ENCODE data around the gene MTHFSD. TPM values are rescaled to one million over a fixed set of nuclear protein-coding genes. Genes with fewer than 3 reads are reported as not detected.

Gene MTHFSD
- total and polyA plus RNA-seq, 2 of the 8 experiments (the other 6 are each of a cell fraction or from before 2014, with no cell fraction given) = 7.1 to 9.8 TPM

GRCh38 chr16:86594721-86595120 lies 39.7 kb upstream of the MTHFSD start:
- no peak overlapping the region for H3K27ac ChIP-seq (ENCODE audit: low read depth, low read length)
- no peak overlapping the region for H3K18ac ChIP-seq (ENCODE audit: extremely low read depth, low read length)
- H2BK15ac ChIP-seq (ENCODE audit: low read length) = no peak overlapping the region
- no peaks in the 10 kb centered on the region for H3K79me1 ChIP-seq (ENCODE audit: low read depth, low read length)
- POLR2A ChIA-PET (ENCODE audit: partially characterized antibody) = no interaction called here
- H3K9ac ChIP-seq (replicated peaks in 1 of 4; ENCODE audit: extremely low read depth in 1 of 4, low read depth in 3 of 4, low read length in 3 of 4) = no peak overlapping the region
- no peak overlapping the region for H4K91ac ChIP-seq (replicated peaks; ENCODE audit: insufficient read length, low read length)
- H3K9me3 ChIP-seq (ENCODE audit: insufficient read depth in 2 of 2, low read depth in 1 of 2, low read length in 1 of 2) = no peaks in the 10 kb centered on the region
- CTCF ChIA-PET (ENCODE audit: partially characterized antibody) = interaction anchor here (0.6 to 2.6 kb wide), 3 partner anchors 12 to 30 kb away, joined by 3 to 8 read pairs (median 3); no protein-coding TSS in a partner anchor
- DNase-seq (ENCODE audit: low read depth in 1 of 2, low spot score in 2 of 2) (no peak), FAIRE-seq (no peak)
- H3K14ac ChIP-seq (ENCODE audit: insufficient read length) = no peak overlapping the region
- no peak overlapping the region for H2AK5ac ChIP-seq (ENCODE audit: low read depth, low read length)
- no peaks in the 10 kb centered on the region; a peak in 1 of 7 replicates for H3K4me1 ChIP-seq (replicated peaks in 1 of 4; ENCODE audit: control insufficient read depth in 3 of 4, insufficient read depth in 4 of 4, low read length in 3 of 4)
- H3K36me3 ChIP-seq (ENCODE audit: control insufficient read depth in 2 of 4, insufficient read depth in 4 of 4, low read length in 3 of 4) = no peaks in the 10 kb centered on the region
- H2BK5ac ChIP-seq (ENCODE audit: low read depth, low read length) = no peak overlapping the region
- no peak overlapping the region for H2AFZ ChIP-seq (ENCODE audit: low read length)
- H4K20me1 ChIP-seq (replicated peaks in 1 of 2; ENCODE audit: control insufficient read depth in 1 of 2, insufficient read depth in 2 of 2, low read length in 2 of 2) = peaks cover 0 to 2% of the 10 kb centered on the region in 2 experiments
- no peaks in the 10 kb centered on the region for H3K79me2 ChIP-seq (ENCODE audit: control insufficient read depth in 1 of 2, insufficient read depth in 2 of 2, low read length in 2 of 2)
- H4K8ac ChIP-seq (ENCODE audit: extremely low read depth, insufficient read depth, low read length) = no peak overlapping the region
- H2BK120ac ChIP-seq (replicated peaks; ENCODE audit: low read depth, low read length) = no peak overlapping the region
- no peak overlapping the region for H3K56ac ChIP-seq (replicated peaks; ENCODE audit: insufficient read length, low read depth, low read length)
- H3K27me3 ChIP-seq (replicated peaks in 1 of 4; ENCODE audit: control insufficient read depth in 3 of 4, extremely low read depth in 1 of 4, insufficient read depth in 3 of 4, low read length in 3 of 4) = peaks cover 0 to 3% (median under 1%) of the 10 kb centered on the region in 4 experiments; a peak in 4 of 7 replicates
- no peak overlapping the region for H3K23ac ChIP-seq (ENCODE audit: insufficient read length)
- no peak overlapping the region for H3K4me2 ChIP-seq (ENCODE audit: insufficient read depth in 1 of 2, low read depth in 2 of 2, low read length in 2 of 2)
- no peak overlapping the region for H4K5ac ChIP-seq (ENCODE audit: insufficient read length, low read depth, low read length)
- no peak overlapping the region for H3K4ac ChIP-seq (replicated peaks; ENCODE audit: insufficient read length, low read depth, low read length)
- 88% methylated on average over 8 of the region's 8 CpGs; no CpG with 5 or more reads in 1 of the 2 experiments for WGBS, 2 experiments (ENCODE audit: extremely low coverage in 1 of 2, insufficient coverage in 1 of 2, insufficient read length in 1 of 2, insufficient replicate concordance in 2 of 2, low coverage in 1 of 2, low lambda C conversion rate in 2 of 2, missing lambda C conversion rate in 1 of 2)
- H2BK12ac ChIP-seq (ENCODE audit: low read depth, low read length) = no peak overlapping the region
- H3K4me3 ChIP-seq (ENCODE audit: extremely low read depth in 1 of 4, insufficient read depth in 2 of 4, low read depth in 3 of 4, low read length in 4 of 4) = no peak overlapping the region
- H3K23me2 ChIP-seq (ENCODE audit: low read depth, low read length) = peaks cover 4% of the 10 kb centered on the region; the same call in 1 of the 2 replicates
- H2BK20ac ChIP-seq (ENCODE audit: low read length) = no peak overlapping the region
- no peak for TF ChIP-seq MAX (IDR thresholded peaks at IDR 0.05)
- no peak for TF ChIP-seq SP4 (IDR thresholded peaks at IDR 0.05; ENCODE audit: low read length)
- TF ChIP-seq SUZ12 (IDR thresholded peaks at IDR 0.05; ENCODE audit: low read length) = no peak
- no peak for TF ChIP-seq RFX5 (IDR thresholded peaks at IDR 0.05; ENCODE audit: borderline replicate concordance, low read depth, low read length)
- no peak for TF ChIP-seq NRF1 (IDR thresholded peaks at IDR 0.05; ENCODE audit: low read depth, low read length)
- TF ChIP-seq ZNF274 (IDR thresholded peaks at IDR 0.05; ENCODE audit: borderline replicate concordance, extremely low read depth, low read length) = no peak
- TF ChIP-seq RNF2 (IDR thresholded peaks at IDR 0.05; ENCODE audit: borderline replicate concordance, low read depth, low read length, missing control alignments, poor library complexity, severe bottlenecking) = no peak
- TF ChIP-seq POLR2A (IDR thresholded peaks at IDR 0.05; ENCODE audit: control extremely low read depth in 1 of 2, low read depth in 2 of 2, low read length in 2 of 2) = no peak
- TF ChIP-seq ASH2L (IDR thresholded peaks at IDR 0.05; ENCODE audit: low read length) = no peak
- TF ChIP-seq E2F6 (IDR thresholded peaks at IDR 0.05) = no peak
- TF ChIP-seq RXRA (IDR thresholded peaks at IDR 0.05; ENCODE audit: insufficient read depth, low read depth, low read length) = no peak
- TF ChIP-seq KDM1A (IDR thresholded peaks at IDR 0.05; ENCODE audit: borderline replicate concordance, low read length) = no peak
- TF ChIP-seq JUND (IDR thresholded peaks at IDR 0.05; ENCODE audit: low read length) = no peak
- no peak for TF ChIP-seq TAF1 (IDR thresholded peaks at IDR 0.05; ENCODE audit: low read depth, low read length)

Data from H1 (cell line).